Activated B cell treated with CpG ODN at 0.5 μM for 24 hours (primary cell): ENCODE data around the gene TAAR2. TPM values are rescaled to one million over a fixed set of nuclear protein-coding genes. Genes with fewer than 3 reads are reported as not detected.

ENCODE experiments used
- ATAC-seq: fragments of 200-7000 bp; cut with Tn5 transposase; one replicate; pipeline ENCODE4 v1.10.0; 2021; ENCODE audit warnings: low read depth, mild to moderate bottlenecking, moderate library complexity
- CTCF ChIA-PET: fragments of 350-600 bp; sonication (Branson Sonifier 250); formaldehyde crosslinking; loops from one replicate; lab custom pipeline; 2021; ENCODE audit warnings: antibody characterized with exemption; lab: Charles Lee
- POLR2A ChIA-PET: fragments of 350-600 bp; sonication (Branson Sonifier 250); formaldehyde crosslinking; loops from one replicate; lab custom pipeline; 2021; ENCODE audit warnings: antibody characterized with exemption; lab: Charles Lee
- DNase-seq: peaks from one replicate; pipeline ENCODE4 v3.0.0; 2022
- H3K27ac Mint-ChIP-seq: one replicate; pipeline ENCODE4 v1.8.0; 2020; ENCODE audit warnings: mixed read lengths
- H3K27me3 Mint-ChIP-seq: one replicate; pipeline ENCODE4 v1.8.0; 2021; ENCODE audit warnings: mixed read lengths
- H3K36me3 Mint-ChIP-seq: one replicate; pipeline ENCODE4 v1.8.0; 2021; ENCODE audit warnings: low read depth, mixed read lengths
- H3K4me1 Mint-ChIP-seq: one replicate; pipeline ENCODE4 v1.8.0; 2021; ENCODE audit warnings: mixed read lengths
- H3K4me3 Mint-ChIP-seq: one replicate; pipeline ENCODE4 v1.8.0; 2020; ENCODE audit warnings: mild to moderate bottlenecking, mixed read lengths
- H3K9me3 Mint-ChIP-seq: one replicate; pipeline ENCODE4 v1.8.0; 2020; ENCODE audit warnings: mixed read lengths
- intact Hi-C: fragments of 100-400 bp; cut with micrococcal nuclease; formaldehyde crosslinking; loops from one replicate; pipeline ENCODE4 v1.15.1; 2024
- total RNA-seq: library from RNA; stranded (reverse); gene quantifications from 2 replicates; pipeline ENCODE4 v1.2.3, GENCODE V29; 2022
- TF ChIP-seq, protein P1 (sequence below): fragments of 200-600 bp; IDR thresholded peaks from one replicate; pipeline ENCODE4 v1.8.0; 2022; ENCODE audit warnings: antibody characterized with exemption, mild to moderate bottlenecking

The TAAR2 gene
- total RNA-seq, 1 donor from 2014 or later = not detected

DNA sequence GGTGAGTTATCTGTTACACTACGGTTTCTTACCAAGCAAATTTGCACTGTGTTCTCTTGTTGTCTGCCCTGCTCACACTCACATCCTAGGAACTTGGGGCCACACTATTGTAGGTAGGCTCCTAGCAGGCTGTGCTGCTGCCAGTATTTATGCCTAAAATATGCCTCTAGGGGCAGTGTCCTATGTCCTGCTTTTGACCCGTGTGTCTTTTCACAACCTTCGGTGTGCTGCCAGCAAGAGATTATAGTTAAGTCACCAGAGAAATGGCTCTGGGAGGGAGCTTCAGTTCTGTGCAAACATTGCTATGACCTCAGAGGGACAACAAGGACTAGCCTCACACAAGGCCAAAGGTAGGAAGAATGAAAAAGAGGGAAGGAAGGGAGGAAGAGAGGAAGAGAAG, 25.6 kb downstream of the TAAR2 start:
- peak; percentile 25 for ATAC-seq
- Mint-ChIP-seq H3K9me3 (no peaks in the 10 kb centered on the region), H3K27me3 (peaks cover 16% of the 10 kb centered on the region), H3K4me1 (no peaks in the 10 kb centered on the region), H3K36me3 (no peaks in the 10 kb centered on the region), H3K4me3 (no peak overlapping the region), H3K27ac (no peak overlapping the region)
- no peak for DNase-seq
- intact Hi-C loops = no loop called here
- POLR2A ChIA-PET = no interaction called here
- TF ChIP-seq, protein P1, sequence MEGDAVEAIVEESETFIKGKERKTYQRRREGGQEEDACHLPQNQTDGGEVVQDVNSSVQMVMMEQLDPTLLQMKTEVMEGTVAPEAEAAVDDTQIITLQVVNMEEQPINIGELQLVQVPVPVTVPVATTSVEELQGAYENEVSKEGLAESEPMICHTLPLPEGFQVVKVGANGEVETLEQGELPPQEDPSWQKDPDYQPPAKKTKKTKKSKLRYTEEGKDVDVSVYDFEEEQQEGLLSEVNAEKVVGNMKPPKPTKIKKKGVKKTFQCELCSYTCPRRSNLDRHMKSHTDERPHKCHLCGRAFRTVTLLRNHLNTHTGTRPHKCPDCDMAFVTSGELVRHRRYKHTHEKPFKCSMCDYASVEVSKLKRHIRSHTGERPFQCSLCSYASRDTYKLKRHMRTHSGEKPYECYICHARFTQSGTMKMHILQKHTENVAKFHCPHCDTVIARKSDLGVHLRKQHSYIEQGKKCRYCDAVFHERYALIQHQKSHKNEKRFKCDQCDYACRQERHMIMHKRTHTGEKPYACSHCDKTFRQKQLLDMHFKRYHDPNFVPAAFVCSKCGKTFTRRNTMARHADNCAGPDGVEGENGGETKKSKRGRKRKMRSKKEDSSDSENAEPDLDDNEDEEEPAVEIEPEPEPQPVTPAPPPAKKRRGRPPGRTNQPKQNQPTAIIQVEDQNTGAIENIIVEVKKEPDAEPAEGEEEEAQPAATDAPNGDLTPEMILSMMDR = no peak
- CTCF ChIA-PET = interaction anchor here (1.0 kb wide), 1 partner anchor 13 kb away, joined by 3 read pairs; no protein-coding TSS in a partner anchor

DNA sequence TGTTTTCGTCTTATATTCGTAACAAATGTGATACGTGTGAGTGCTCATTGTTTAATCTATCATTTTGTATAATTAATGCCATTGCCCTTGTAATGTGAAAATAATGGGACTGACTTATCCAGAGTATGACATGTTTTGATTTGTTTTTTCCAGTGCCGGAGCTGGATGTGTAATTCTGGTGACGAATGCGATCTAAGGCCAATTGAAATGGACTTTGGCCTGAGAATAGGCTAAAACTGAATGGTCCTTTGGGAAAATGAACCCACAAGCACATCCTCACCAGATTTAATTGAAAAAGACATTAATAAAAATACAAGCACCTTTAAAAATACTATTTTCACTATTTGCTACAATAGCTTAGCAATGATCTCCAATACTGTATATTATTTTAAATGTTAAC, 27.9 kb downstream of the TAAR2 start:
- H3K27me3 Mint-ChIP-seq = peaks cover 16% of the 10 kb centered on the region
- ChIA-PET CTCF (interaction anchor here (1.2 kb wide), 1 partner anchor 9 kb away, joined by 3 read pairs; no protein-coding TSS in a partner anchor), POLR2A (no interaction called here)
- TF ChIP-seq, protein P1 = no peak
- intact Hi-C loops = no loop called here
- H3K9me3 Mint-ChIP-seq = no peaks in the 10 kb centered on the region
- no peak overlapping the region for H3K27ac Mint-ChIP-seq
- no peaks in the 10 kb centered on the region for H3K36me3 Mint-ChIP-seq
- H3K4me1 Mint-ChIP-seq = no peaks in the 10 kb centered on the region
- DNase-seq (no peak), ATAC-seq (no peak)
- H3K4me3 Mint-ChIP-seq = no peak overlapping the region

DNA sequence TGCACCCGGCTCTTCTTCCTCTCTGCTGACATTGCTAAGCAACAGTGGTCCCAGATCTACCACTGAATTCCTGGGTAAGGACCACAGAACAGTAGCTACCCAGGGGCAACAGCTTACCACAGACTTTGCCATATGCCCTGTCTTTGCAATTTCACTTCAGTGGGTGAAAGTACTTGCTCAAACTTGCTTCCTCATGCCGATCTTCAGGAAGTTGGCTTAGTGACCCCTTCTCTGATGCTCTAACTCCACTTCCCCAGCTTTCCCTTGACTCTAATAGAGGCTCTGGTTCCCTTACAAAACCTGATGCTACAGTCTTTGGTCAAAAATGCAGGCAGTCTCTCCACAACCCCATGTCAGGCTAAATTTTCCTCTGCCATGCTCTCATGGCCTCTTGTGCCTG, 31.2 kb downstream of the TAAR2 start:
- POLR2A ChIA-PET = no interaction called here
- TF ChIP-seq, protein P1 = no peak
- Mint-ChIP-seq H3K27me3 (peaks cover 14% of the 10 kb centered on the region), H3K36me3 (no peaks in the 10 kb centered on the region), H3K27ac (no peak overlapping the region), H3K4me3 (no peak overlapping the region), H3K9me3 (no peaks in the 10 kb centered on the region), H3K4me1 (no peaks in the 10 kb centered on the region)
- intact Hi-C loops = no loop called here
- ATAC-seq = no peak
- DNase-seq = no peak
- CTCF ChIA-PET = no interaction called here

- no peak overlapping the region for H3K4me3 Mint-ChIP-seq
- intact Hi-C loops = no loop called here
- no peaks in the 10 kb centered on the region for H3K9me3 Mint-ChIP-seq
- CTCF ChIA-PET = no interaction called here
- H3K4me1 Mint-ChIP-seq = no peaks in the 10 kb centered on the region
- ATAC-seq = no peak
- peaks cover 9% of the 10 kb centered on the region for H3K27me3 Mint-ChIP-seq
- no peak overlapping the region for H3K27ac Mint-ChIP-seq
- POLR2A ChIA-PET = no interaction called here
- DNase-seq = no peak
- TF ChIP-seq, protein P1 = no peak
- no peaks in the 10 kb centered on the region for H3K36me3 Mint-ChIP-seq
Observed at GRCh38 chr6:132590362-132590761, 33.7 kb downstream of the TAAR2 start.

- H3K27me3 Mint-ChIP-seq = peaks cover 10% of the 10 kb centered on the region
- no peak for ATAC-seq
Observed at GRCh38 chr6:132589454-132589853, 34.6 kb downstream of the TAAR2 start, which contains the start of gene TAAR5. Gene TAAR5 (minus strand): TSS chr6:132589741. CDS start chr6:132589686, 55 bp downstream.

More at GRCh38 chr6:132589454-132589853, 34.6 kb downstream of the TAAR2 start, which contains the start of gene TAAR5:
- H3K27ac Mint-ChIP-seq = no peak within 1 kb of the TSS
- H3K36me3 Mint-ChIP-seq = no peaks in the 10 kb centered on the region
- intact Hi-C loops = no loop called here
- H3K4me1 Mint-ChIP-seq = no peaks in the 10 kb centered on the region
- no peak for DNase-seq
- TF ChIP-seq, protein P1 = no peak
- ChIA-PET POLR2A (no interaction called here), CTCF (no interaction called here)
- no peak within 1 kb of the TSS for H3K4me3 Mint-ChIP-seq
- no peaks in the 10 kb centered on the region for H3K9me3 Mint-ChIP-seq
